ENCODE results near the gene CHSY1.
A peak's percentile ranks its signal among the peaks of the same experiment; 100 is the strongest.

The CHSY1 gene

GRCh38 chr15:101267320-101268104 lies 15.7 kb upstream of the CHSY1 start:
- no peak for DNase-seq

GRCh38 chr15:101266787-101267186 lies 14.9 kb upstream of the CHSY1 start:
- DNase-seq, result no peak

- DNase-seq, result no peak
Observed at GRCh38 chr15:101266034-101266433, 14.2 kb upstream of the CHSY1 start.

- DNase-seq, result no peak
Observed at GRCh38 chr15:101264911-101265641, 13.2 kb upstream of the CHSY1 start.

GRCh38 chr15:101264011-101264410 lies 12.2 kb upstream of the CHSY1 start:
- no peak for DNase-seq

GRCh38 chr15:101262551-101262950 lies 10.7 kb upstream of the CHSY1 start:
- DNase-seq, result no peak

- peak; percentile 53 for DNase-seq
Observed at GRCh38 chr15:101258238-101259144, 6.6 kb upstream of the CHSY1 start.

- no peak for DNase-seq
Observed at GRCh38 chr15:101256757-101257156, 4.9 kb upstream of the CHSY1 start.

GRCh38 chr15:101255615-101256241 lies 3.9 kb upstream of the CHSY1 start:
- DNase-seq, result no peak

GRCh38 chr15:101255051-101255395 lies 3.2 kb upstream of the CHSY1 start:
- no peak for DNase-seq

- DNase-seq, result no peak
Observed at GRCh38 chr15:101254157-101255050, 2.6 kb upstream of the CHSY1 start.

GRCh38 chr15:101252836-101253235 lies 988 bp upstream of the CHSY1 start:
- no peak for DNase-seq

- peak; percentile 14 for DNase-seq
Observed at GRCh38 chr15:101250873-101251829, 697 bp downstream of the CHSY1 start.

- DNase-seq, result no peak
Observed at GRCh38 chr15:101250341-101250831, 1.5 kb downstream of the CHSY1 start.

GRCh38 chr15:101248274-101248673 lies 3.6 kb downstream of the CHSY1 start:
- DNase-seq, result no peak

- no peak for DNase-seq
Observed at GRCh38 chr15:101246824-101247745, 4.8 kb downstream of the CHSY1 start.

- DNase-seq, result no peak
Observed at GRCh38 chr15:101246391-101246790, 5.5 kb downstream of the CHSY1 start.

GRCh38 chr15:101244889-101245668 lies 6.8 kb downstream of the CHSY1 start:
- no peak for DNase-seq

Data from activated CD4-positive, alpha-beta T cell treated with anti-CD3 and anti-CD28 coated beads, Interleukin-2, amount 50 U/mL, for 1 hour (primary cell).